ENCODE results near the gene CNBD2.

DNA sequence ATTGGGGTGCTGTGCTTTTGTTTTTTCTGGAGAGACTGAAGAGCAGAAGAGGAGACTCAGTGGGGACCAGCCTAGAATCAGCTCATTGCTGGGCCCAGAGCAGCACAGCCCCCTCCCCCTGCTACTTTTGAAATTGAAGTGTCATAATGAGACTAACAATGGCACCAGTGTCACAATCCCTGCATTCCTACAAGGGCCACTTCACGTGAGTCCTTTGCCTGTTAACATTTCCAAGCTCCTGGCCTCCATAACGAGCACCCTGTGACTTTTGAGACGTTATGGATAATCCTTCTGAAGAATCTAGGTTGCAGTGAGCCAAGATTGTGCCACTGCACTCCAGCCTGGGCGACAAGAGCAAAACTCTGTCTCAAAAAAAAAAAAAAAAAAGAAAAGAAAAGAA is 41.7 kb downstream of the CNBD2 start:
- no peak for TF ChIP-seq CTCF (IDR thresholded peaks at IDR 0.05)
- TF ChIP-seq EZH2 (IDR thresholded peaks at IDR 0.05; ENCODE audit: borderline replicate concordance, insufficient read depth, low read depth, low read length, poor library complexity, severe bottlenecking): no peak

Data from B cell (primary cell).